Ishikawa (cell line): Measurements from ENCODE around the gene THOC5.

Source experiments
- RAD21 ChIP-seq: IDR thresholded peaks from 2 replicates; pipeline ENCODE4 v1.6.1; 2012; ENCODE audit warnings: low read depth
- USF1 ChIP-seq: IDR thresholded peaks from 2 replicates; pipeline ENCODE4 v1.6.1; 2012
- ZBTB7A ChIP-seq: IDR thresholded peaks from 2 replicates; pipeline ENCODE4 v1.6.1; 2012; ENCODE audit warnings: low read depth

DNA sequence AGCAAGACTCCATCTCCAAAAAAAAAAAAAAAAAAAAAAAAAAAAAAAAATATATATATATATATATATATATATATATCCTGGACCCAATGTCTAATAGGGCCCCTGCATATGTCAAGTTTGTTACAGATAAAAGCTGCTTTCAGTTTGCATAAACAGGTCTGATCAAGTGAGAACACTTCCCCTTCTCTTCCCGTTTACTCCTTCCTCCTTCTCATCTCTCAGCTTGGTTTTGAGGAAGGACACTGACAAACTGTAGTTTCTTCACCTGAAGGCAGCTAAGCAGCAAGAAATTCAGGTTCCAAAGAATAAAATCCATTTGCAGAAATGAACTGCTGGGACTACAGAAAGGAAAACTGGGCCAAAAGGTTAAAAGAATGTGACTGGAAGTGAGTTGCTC lies 11.7 kb downstream of the THOC5 start:
- TF ChIP-seq RAD21 (no peak), ZBTB7A (no peak), USF1 (no peak)
